ENCODE data around the gene OPN3.

Gene OPN3

DNA sequence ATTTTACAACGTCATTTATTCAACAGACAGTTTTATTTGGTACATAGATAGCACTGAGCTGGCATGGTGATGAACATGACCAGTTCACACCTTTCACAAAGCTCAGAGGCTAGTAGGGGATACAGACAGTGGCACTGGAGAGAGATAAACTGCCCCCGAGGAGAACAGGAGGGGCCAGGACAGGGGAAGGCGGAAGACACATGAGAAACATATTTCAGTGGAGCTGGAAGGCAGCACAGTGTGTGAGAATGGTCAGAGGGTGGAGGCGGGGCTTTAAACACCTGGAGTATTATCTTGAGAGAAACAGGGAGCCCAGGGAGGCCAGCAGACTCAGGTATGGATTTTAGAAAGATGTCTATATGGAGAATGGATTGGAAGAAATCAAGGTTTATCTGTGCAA, 49.5 kb downstream of the OPN3 start:
- DNase-seq (ENCODE audit: low spot score): no peak

DNA sequence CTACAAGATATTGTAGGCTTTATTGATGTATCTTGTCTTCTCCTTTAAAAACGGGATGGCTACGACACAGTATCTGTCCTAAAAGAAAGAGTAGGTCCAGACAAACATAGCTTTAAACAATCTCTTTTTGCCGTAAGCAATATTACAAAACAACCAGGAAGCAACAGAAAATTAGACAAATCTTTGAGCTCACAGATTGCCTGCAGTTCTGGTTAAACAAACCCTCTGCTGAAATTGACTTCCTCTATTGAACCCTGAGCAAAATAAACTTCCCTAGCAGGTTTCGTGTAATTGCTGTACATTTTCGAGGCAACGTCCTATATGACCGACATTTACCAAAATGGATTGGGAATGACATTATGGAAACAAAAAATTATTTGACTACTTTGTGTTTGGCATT, 50.6 kb downstream of the OPN3 start:
- DNase-seq (ENCODE audit: low spot score): no peak

- no peak for DNase-seq (ENCODE audit: low spot score)
These were observed 53.2 kb downstream of the OPN3 start for GRCh38 chr1:241586905-241587512.

- no peak for DNase-seq (ENCODE audit: low spot score)
These were observed 57.2 kb downstream of the OPN3 start for GRCh38 chr1:241582921-241583321.

DNA sequence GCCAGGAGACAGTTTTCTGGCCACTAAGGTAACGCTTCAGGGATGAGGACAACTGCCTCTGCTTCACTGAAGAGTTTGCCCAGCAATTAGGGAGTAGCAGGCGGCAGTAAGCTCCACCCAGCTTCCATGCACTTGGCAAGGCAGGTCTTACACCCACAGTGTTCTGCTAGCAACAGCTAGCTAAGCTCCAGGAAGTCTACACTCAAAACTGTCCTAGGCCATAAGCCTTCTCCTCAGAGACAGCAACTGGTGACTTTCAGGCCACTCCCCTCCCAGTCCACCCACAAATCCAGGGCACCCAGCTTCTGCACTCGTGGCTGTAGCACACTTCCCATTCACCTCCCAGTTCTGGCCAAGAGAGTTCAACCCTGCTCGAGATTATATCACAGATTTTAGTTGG, 60.7 kb downstream of the OPN3 start:
- DNase-seq (ENCODE audit: low spot score): no peak

GRCh38 chr1:241574154-241574553, 66.0 kb downstream of the OPN3 start:
- no peak for DNase-seq (ENCODE audit: low spot score)

GRCh38 chr1:241569848-241570247, 70.3 kb downstream of the OPN3 start:
- no peak for DNase-seq (ENCODE audit: low spot score)

DNA sequence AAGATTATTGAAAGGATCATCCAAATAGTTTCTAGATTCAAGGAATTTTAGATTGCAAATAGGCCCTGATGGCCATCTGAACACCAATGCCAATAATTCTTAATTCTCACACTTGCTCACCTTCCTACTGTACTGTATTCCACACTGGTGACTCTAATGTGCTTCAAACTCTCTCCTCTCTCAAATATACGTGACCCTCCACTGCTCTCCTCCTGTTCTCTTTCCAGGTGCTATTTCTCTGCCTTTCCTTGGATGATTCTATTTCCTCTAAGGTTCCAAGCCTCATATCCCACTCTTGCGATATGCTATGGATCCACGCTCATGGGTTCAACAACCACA, 79.4 kb downstream of the OPN3 start:
- DNase-seq (ENCODE audit: low spot score): no peak

DNA sequence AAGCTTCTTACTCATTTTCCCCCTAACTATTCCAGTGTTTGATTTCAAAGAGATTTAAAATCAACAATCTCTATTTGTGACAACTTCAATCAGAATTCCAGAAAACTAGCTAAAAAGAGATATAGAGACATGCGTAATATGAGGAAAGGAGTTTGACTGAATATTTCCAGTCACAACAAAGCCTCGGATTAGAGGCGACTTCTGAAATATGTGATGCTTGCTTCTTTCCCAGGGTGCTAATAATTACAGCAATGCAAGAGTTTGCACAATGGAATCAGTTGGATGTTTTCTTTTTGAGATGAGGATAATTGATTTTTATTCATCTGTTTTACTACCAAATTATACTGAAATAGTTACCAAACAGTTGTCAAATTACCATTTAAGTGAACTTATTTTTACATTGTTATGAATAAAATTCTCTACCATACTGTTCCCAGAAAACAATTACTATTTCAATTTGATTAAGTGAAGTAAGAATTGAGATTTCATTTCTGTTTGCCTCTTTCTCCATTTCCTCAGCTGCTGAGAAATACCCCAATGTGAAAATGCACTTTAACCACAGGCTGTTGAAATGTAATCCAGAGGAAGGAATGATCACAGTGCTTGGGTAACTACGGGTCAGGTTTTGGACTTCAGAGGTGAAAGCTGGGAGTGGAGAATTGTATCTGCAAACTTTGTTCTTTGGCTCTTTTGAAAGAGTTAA, 79.9 kb downstream of the OPN3 start:
- DNase-seq (ENCODE audit: low spot score): peak; percentile 9

DNA sequence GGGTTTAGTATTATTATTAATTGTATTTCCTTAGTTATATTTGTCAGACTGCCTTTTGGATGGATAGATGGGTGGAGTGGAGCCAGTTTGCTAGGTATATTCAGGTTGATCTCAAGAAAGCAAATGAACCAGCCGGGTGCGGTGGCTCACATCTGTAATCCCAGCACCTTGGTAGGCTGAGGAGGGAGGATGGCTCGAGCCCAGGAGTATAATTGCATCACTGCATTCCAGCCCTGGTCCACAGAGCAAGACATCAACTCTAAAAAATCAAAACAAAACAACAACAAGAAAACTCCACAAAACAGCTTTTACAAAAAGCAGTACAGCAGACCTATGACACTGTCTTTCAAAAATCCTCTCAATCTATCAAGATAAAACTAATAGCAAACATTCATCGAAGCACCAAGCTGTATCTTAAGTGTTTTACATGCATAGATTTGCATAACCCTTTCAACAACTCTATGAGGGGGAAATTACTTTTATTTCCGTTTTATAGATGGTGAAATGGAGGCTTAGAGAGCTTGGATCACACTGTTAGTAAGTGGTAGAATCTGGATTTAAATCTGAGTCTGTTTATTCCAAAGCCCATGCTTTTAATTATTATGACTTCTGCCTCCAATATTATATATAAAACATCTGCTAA, 82.5 kb downstream of the OPN3 start:
- DNase-seq (ENCODE audit: low spot score): no peak

DNA sequence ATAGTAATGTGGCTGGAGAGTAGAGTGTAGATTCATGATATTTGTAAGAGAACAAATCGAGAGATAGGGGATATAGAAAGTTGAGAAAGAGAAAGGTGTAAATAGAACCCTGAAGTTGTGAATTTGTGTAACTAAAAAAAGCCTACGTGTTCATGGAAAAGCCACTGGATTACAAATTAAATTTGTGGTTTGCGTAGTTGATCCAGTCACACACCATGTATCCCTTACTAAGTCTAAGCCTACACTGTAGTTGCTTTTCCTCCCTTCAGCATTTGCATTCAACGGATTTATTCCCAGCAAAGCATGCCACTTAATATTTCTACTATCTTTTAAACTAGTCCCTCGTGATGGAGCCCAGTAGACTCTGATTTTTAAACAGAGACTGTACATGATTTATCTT, 83.1 kb downstream of the OPN3 start:
- no peak for DNase-seq (ENCODE audit: low spot score)

- DNase-seq (ENCODE audit: low spot score): no peak
These were observed 84.6 kb downstream of the OPN3 start for GRCh38 chr1:241555526-241555925.

- no peak for DNase-seq (ENCODE audit: low spot score)
These were observed 86.1 kb downstream of the OPN3 start for GRCh38 chr1:241553886-241554592.

- DNase-seq (ENCODE audit: low spot score): no peak
These were observed 88.2 kb downstream of the OPN3 start for GRCh38 chr1:241551759-241552638.

DNA sequence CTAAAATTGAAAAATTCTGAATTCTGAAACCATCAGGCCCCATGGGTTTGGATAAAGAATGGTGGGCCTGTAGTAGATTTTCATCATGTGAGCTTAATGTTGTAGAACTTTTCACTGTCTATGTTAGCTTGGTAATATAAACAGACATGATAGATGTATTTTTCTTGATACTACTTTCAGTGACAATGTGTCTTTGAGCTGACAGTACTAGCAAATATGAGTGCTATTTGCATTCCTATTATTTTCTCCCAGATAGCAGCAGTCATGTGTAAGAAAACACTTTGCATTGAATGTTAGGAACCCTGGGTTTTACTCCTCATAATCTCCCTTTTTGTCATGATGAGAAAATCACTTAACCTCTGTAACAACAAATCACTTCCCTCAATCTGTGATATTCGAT, 89.9 kb downstream of the OPN3 start:
- DNase-seq (ENCODE audit: low spot score): no peak

- DNase-seq (ENCODE audit: low spot score): no peak
These were observed 92.2 kb downstream of the OPN3 start for GRCh38 chr1:241548008-241548407.
